KMS-11 (cell line): ENCODE measurements around the gene SRRM5.

Experiments
- H2AFZ ChIP-seq: fragments of 200-600 bp; sonication (generic); 2 replicates; pipeline ENCODE4 v1.6.1; 2016; ENCODE audit warnings: antibody characterized with exemption, mixed run types, low read depth
- H3K27ac ChIP-seq: fragments of 200-600 bp; sonication (generic); 2 replicates; pipeline ENCODE4 v1.6.1; 2016; ENCODE audit warnings: mild to moderate bottlenecking, mixed run types
- H3K27me3 ChIP-seq: fragments of 200-600 bp; sonication (generic); 2 replicates; pipeline ENCODE4 v1.6.1; 2017; ENCODE audit warnings: mild to moderate bottlenecking, low read depth, mixed run types, moderate library complexity; ENCODE audit not compliant: insufficient read depth
- H3K36me3 ChIP-seq: fragments of 200-600 bp; sonication (generic); 2 replicates; pipeline ENCODE4 v1.6.1; 2017; ENCODE audit warnings: mild to moderate bottlenecking, mixed run types; ENCODE audit not compliant: insufficient read depth
- H3K4me1 ChIP-seq: fragments of 200-600 bp; sonication (generic); 2 replicates; pipeline ENCODE4 v1.6.1; 2016; ENCODE audit warnings: mild to moderate bottlenecking, low read depth, mixed run types; ENCODE audit not compliant: poor library complexity, severe bottlenecking
- H3K4me2 ChIP-seq: fragments of 200-600 bp; sonication (generic); 2 replicates; pipeline ENCODE4 v1.7.0; 2016; ENCODE audit warnings: mild to moderate bottlenecking, mixed run types
- H3K4me3 ChIP-seq: fragments of 200-600 bp; sonication (generic); IDR thresholded peaks from 2 replicates; pipeline ENCODE4 v1.6.1; 2017; ENCODE audit warnings: low read depth, low read length, mixed read lengths; ENCODE audit not compliant: insufficient read depth
- H3K79me2 ChIP-seq: fragments of 200-600 bp; sonication (generic); 2 replicates; pipeline ENCODE4 v1.6.1; 2016; ENCODE audit warnings: low read depth, mixed run types; ENCODE audit not compliant: insufficient read depth
- H3K9ac ChIP-seq: fragments of 200-600 bp; sonication (generic); 2 replicates; pipeline ENCODE4 v1.6.1; 2016; ENCODE audit warnings: mild to moderate bottlenecking, mixed run types
- H4K20me1 ChIP-seq: fragments of 200-600 bp; sonication (generic); 2 replicates; pipeline ENCODE4 v1.6.1; 2016; ENCODE audit warnings: mild to moderate bottlenecking, mixed run types; ENCODE audit not compliant: insufficient read depth
- CTCF ChIP-seq: fragments of 200-600 bp; sonication (generic); conservative IDR thresholded peaks from 2 replicates; pipeline ENCODE4 v1.6.1; 2017; ENCODE audit warnings: low read depth, mild to moderate bottlenecking, antibody characterized with exemption, low read length, moderate library complexity, mixed read lengths

SRRM5 gene

GRCh38 chr19:43641333-43641732 is 29.4 kb downstream of the SRRM5 start:
- Histone ChIP-seq H3K4me1 (no peaks in the 10 kb centered on the region), H3K4me3 (no peak overlapping the region), H4K20me1 (no peaks in the 10 kb centered on the region), H3K4me2 (no peak overlapping the region), H2AFZ (no peak overlapping the region), H3K79me2 (no peaks in the 10 kb centered on the region), H3K9ac (no peak overlapping the region), H3K27ac (no peak overlapping the region), H3K27me3 (peaks cover 27% of the 10 kb centered on the region), H3K36me3 (no peaks in the 10 kb centered on the region)
- no peak for TF ChIP-seq CTCF

GRCh38 chr19:43642531-43642930 is 30.6 kb downstream of the SRRM5 start:
- no peak overlapping the region for H2AFZ ChIP-seq

GRCh38 chr19:43643326-43643725 is 31.4 kb downstream of the SRRM5 start:
- no peaks in the 10 kb centered on the region for H3K4me1 ChIP-seq
- H3K4me3 ChIP-seq, result no peak overlapping the region
- no peaks in the 10 kb centered on the region for H4K20me1 ChIP-seq
- no peak overlapping the region for H3K4me2 ChIP-seq
- no peaks in the 10 kb centered on the region for H3K36me3 ChIP-seq
- peaks cover 11% of the 10 kb centered on the region for H3K27me3 ChIP-seq
- H2AFZ ChIP-seq, result no peak overlapping the region
- no peak overlapping the region for H3K27ac ChIP-seq
- no peaks in the 10 kb centered on the region for H3K79me2 ChIP-seq
- TF ChIP-seq CTCF, result no peak
- no peak overlapping the region for H3K9ac ChIP-seq

More at GRCh38 chr19:43642531-43642930, 30.6 kb downstream of the SRRM5 start:
- Histone ChIP-seq H3K4me3 (no peak overlapping the region), H3K79me2 (no peaks in the 10 kb centered on the region), H4K20me1 (no peaks in the 10 kb centered on the region), H3K27ac (no peak overlapping the region), H3K4me1 (no peaks in the 10 kb centered on the region), H3K9ac (no peak overlapping the region), H3K27me3 (peaks cover 19% of the 10 kb centered on the region), H3K4me2 (no peak overlapping the region), H3K36me3 (no peaks in the 10 kb centered on the region)
- no peak for TF ChIP-seq CTCF

- Histone ChIP-seq H4K20me1 (no peaks in the 10 kb centered on the region), H3K4me3 (no peak overlapping the region), H3K27me3 (peaks cover 3% of the 10 kb centered on the region), H3K36me3 (no peaks in the 10 kb centered on the region), H2AFZ (no peak overlapping the region), H3K4me1 (no peaks in the 10 kb centered on the region), H3K4me2 (no peak overlapping the region), H3K27ac (no peak overlapping the region), H3K9ac (no peak overlapping the region), H3K79me2 (no peaks in the 10 kb centered on the region)
- no peak for TF ChIP-seq CTCF
Measured at GRCh38 chr19:43644181-43644580, 32.3 kb downstream of the SRRM5 start.
